Trophoblast cell (in vitro differentiated cells and primary cell): ENCODE results near the gene GIMAP1.

Source experiments
- DNase-seq, 2 donors: peaks; one replicate each; pipeline ENCODE4 v3.0.0-alpha.2; 2016
- H2AFZ ChIP-seq: 2 replicates; pipeline ENCODE4 v1.6.1; 2013; ENCODE audit warnings: low read length, moderate library complexity, mild to moderate bottlenecking; ENCODE audit not compliant: insufficient read depth, poor library complexity
- H2AK5ac ChIP-seq: 2 replicates; pipeline ENCODE4 v1.6.1; 2013; ENCODE audit warnings: mild to moderate bottlenecking, low read length
- H2BK120ac ChIP-seq: 2 replicates; pipeline ENCODE4 v1.6.1; 2013; ENCODE audit warnings: low read length, mild to moderate bottlenecking, moderate library complexity; ENCODE audit not compliant: insufficient read depth, poor library complexity
- H2BK12ac ChIP-seq: 2 replicates; pipeline ENCODE4 v1.6.1; 2013; ENCODE audit warnings: mild to moderate bottlenecking, low read length, moderate library complexity
- H2BK5ac ChIP-seq: 2 replicates; pipeline ENCODE4 v1.6.1; 2013; ENCODE audit warnings: low read length, low read depth, moderate library complexity, mild to moderate bottlenecking; ENCODE audit not compliant: poor library complexity
- H3K14ac ChIP-seq: 2 replicates; pipeline ENCODE4 v1.6.1; 2013; ENCODE audit warnings: mild to moderate bottlenecking, low read length
- H3K18ac ChIP-seq: 2 replicates; pipeline ENCODE4 v1.6.1; 2013; ENCODE audit warnings: mild to moderate bottlenecking, low read length
- H3K23ac ChIP-seq: 2 replicates; pipeline ENCODE4 v1.6.1; 2013; ENCODE audit warnings: low read length
- H3K27ac ChIP-seq: 2 replicates; pipeline ENCODE4 v1.5.1; 2013; ENCODE audit warnings: low read depth, mild to moderate bottlenecking, inconsistent platforms, low read length, moderate library complexity
- H3K27me3 ChIP-seq: 2 replicates; pipeline ENCODE4 v1.6.1; 2013; ENCODE audit warnings: inconsistent platforms, mild to moderate bottlenecking, low read length, moderate library complexity; ENCODE audit not compliant: insufficient read depth
- H3K36me3 ChIP-seq, 2 experiments: 1 replicate in 1 of 2; 2 replicates in 1 of 2; pipeline ENCODE4 v1.6.1; 2013; ENCODE audit warnings: low read length in 2 of 2, mild to moderate bottlenecking in 2 of 2, moderate library complexity in 1 of 2; ENCODE audit not compliant: insufficient read depth in 2 of 2, control insufficient read depth in 1 of 2
- H3K4ac ChIP-seq: 2 replicates; pipeline ENCODE4 v1.6.1; 2013; ENCODE audit warnings: low read depth, mild to moderate bottlenecking, low read length, moderate library complexity
- H3K4me1 ChIP-seq, 2 experiments: 1 replicate in 1 of 2; 2 replicates in 1 of 2; pipeline ENCODE4 v1.6.1; 2013; ENCODE audit warnings: low read length in 2 of 2, mild to moderate bottlenecking in 2 of 2, moderate library complexity in 1 of 2; ENCODE audit not compliant: insufficient read depth in 2 of 2, control insufficient read depth in 1 of 2
- H3K4me2 ChIP-seq: 2 replicates; pipeline ENCODE4 v1.6.1; 2013; ENCODE audit warnings: inconsistent platforms, mild to moderate bottlenecking, low read length, moderate library complexity
- H3K4me3 ChIP-seq: 2 replicates; pipeline ENCODE4 v1.5.1; 2013; ENCODE audit warnings: mild to moderate bottlenecking, low read depth, low read length, inconsistent platforms
- H3K79me1 ChIP-seq: one replicate; pipeline ENCODE4 v1.6.1; 2013; ENCODE audit warnings: low read length
- H3K79me2 ChIP-seq: 2 replicates; pipeline ENCODE4 v1.6.1; 2013; ENCODE audit warnings: low read length, mild to moderate bottlenecking; ENCODE audit not compliant: control insufficient read depth, insufficient read depth, poor library complexity
- H3K9ac ChIP-seq: 2 replicates; pipeline ENCODE4 v1.6.1; 2013; ENCODE audit warnings: mild to moderate bottlenecking, low read length
- H3K9me3 ChIP-seq: 2 replicates; pipeline ENCODE4 v1.6.1; 2013; ENCODE audit warnings: low read depth, mild to moderate bottlenecking, control low read depth, inconsistent platforms, low read length; ENCODE audit not compliant: insufficient read depth
- H4K12ac ChIP-seq: 2 replicates; pipeline ENCODE4 v1.6.1; 2013; ENCODE audit warnings: low read depth, mild to moderate bottlenecking, low read length, moderate library complexity
- H4K8ac ChIP-seq: 2 replicates; pipeline ENCODE4 v1.6.1; 2013; ENCODE audit warnings: low read depth, mild to moderate bottlenecking, low read length, moderate library complexity
- H4K91ac ChIP-seq: one replicate; pipeline ENCODE4 v1.6.1; 2013; ENCODE audit warnings: low read depth, mild to moderate bottlenecking, low read length, moderate library complexity
- WGBS: extraction: QIAGEN DNeasy Blood & Tissue Kit; methylation state at CpG from one replicate; pipeline ENCODE4 v1.1.7; 2013; ENCODE audit warnings: missing lambda C conversion rate; ENCODE audit not compliant: insufficient read length, insufficient coverage; ENCODE audit errors: extremely low coverage; 5-methylcytosine and 5-hydroxymethylcytosine counted together

GIMAP1 gene

DNA sequence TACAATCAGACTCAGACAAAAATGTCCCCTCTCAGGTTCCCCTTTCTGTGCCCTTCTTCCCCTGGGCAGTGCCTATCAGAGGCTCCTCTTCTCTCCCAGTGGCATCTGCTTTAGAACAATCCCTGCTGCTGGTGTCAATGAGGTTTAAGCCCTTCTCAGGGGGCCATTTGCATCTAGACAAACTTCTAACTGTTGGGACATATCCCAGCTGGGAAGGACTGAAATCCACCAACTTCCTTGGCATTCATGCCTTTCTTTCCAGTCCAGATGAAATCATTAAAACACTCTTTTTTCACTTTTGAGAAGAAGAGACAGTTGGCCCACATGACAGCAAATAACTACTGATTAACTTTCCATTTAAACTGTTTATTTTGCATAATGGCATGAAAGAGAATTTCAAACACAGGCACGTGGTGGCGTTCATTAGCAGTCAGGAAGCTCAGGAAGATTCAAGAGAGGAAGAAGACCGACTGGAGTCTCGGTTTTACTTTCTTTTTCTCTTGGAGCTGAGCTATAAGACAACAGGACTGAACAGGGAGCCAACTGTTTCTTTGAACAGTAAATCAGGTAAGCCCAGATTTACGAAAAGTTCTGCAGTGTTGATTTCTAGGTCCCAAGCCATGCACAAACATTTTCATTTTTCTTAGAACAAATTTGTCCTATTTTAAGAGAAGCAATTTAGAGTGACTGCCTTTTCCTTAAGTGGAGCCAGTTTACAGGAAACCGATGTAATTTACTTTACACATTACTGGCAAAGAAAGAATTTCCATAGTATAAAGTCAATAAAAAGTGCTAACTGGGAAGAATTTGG is 31.0 kb upstream of the GIMAP1 start, which contains the start of gene GIMAP2:
TSS of gene GIMAP2 (plus strand) at position 488 of the 811 bp plus-strand sequence. CDS start 1,354 bp downstream, outside the sequence.
- H3K4ac ChIP-seq = no peak within 1 kb of the TSS
- H3K23ac ChIP-seq = no peak within 1 kb of the TSS
- no peaks in the 10 kb centered on the region for H3K79me2 ChIP-seq
- peak in 1 of 2 donors; percentile 10 for DNase-seq
- no CpG with 5 or more reads among the region's 6 CpGs for WGBS
- H3K9me3 ChIP-seq = peaks cover 4% of the 10 kb centered on the region
- no peak within 1 kb of the TSS for H4K12ac ChIP-seq
- no peak within 1 kb of the TSS for H3K18ac ChIP-seq
- no peak within 1 kb of the TSS for H2BK5ac ChIP-seq
- H2BK12ac ChIP-seq = no peak within 1 kb of the TSS
- H2AK5ac ChIP-seq = no peak within 1 kb of the TSS
- no peaks in the 10 kb centered on the region for H3K27me3 ChIP-seq
- no peak within 1 kb of the TSS for H4K91ac ChIP-seq
- no peaks in the 10 kb centered on the region for H3K79me1 ChIP-seq
- no peak within 1 kb of the TSS for H3K4me3 ChIP-seq
- H3K27ac ChIP-seq = no peak within 1 kb of the TSS
- H3K9ac ChIP-seq = no peak within 1 kb of the TSS
- H3K36me3 ChIP-seq = no peaks in the 10 kb centered on the region
- H3K4me2 ChIP-seq = no peak within 1 kb of the TSS
- no peaks in the 10 kb centered on the region for H3K4me1 ChIP-seq
- no peak within 1 kb of the TSS for H3K14ac ChIP-seq
- H2BK120ac ChIP-seq = no peak within 1 kb of the TSS
- H2AFZ ChIP-seq = no peak within 1 kb of the TSS
- H4K8ac ChIP-seq = no peak within 1 kb of the TSS

DNA sequence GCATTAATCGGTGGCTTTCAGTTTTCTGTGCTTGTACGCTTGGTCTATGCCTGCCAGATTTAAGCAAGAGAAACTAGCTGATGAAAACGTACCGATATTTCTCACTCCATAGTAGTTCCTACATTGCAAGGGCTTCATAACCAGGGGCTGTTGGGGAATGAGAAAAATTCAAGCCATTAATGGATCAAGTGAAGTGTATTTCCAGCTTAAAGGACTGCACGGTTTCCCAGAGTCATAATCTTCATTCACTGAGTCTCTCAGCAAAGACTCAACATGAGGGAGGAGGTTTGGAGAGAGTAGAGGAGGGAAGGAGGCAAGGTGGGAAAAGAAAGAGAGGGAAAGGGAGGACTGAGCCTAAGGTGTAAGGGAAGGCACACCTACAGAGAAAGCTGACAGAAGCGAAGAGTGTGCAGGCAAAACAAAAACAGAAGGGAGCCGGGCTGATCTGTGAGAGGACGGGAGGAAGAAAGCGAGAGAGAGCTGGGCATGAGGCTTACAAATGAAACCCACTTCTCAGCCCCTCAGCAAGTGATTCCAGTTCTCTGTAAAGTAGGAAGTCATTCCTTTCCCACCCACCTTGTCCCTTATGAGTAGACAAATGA is 30.3 kb upstream of the GIMAP1 start:
- Histone ChIP-seq H4K8ac (no peak overlapping the region), H3K4me2 (no peak overlapping the region), H3K79me2 (no peaks in the 10 kb centered on the region), H2BK120ac (no peak overlapping the region), H3K14ac (no peak overlapping the region), H3K27ac (no peak overlapping the region), H3K4me3 (no peak overlapping the region), H3K4me1 (no peaks in the 10 kb centered on the region), H3K9me3 (peaks cover 4% of the 10 kb centered on the region), H3K23ac (no peak overlapping the region), H3K18ac (no peak overlapping the region), H2BK12ac (no peak overlapping the region), H4K12ac (no peak overlapping the region), H2AK5ac (no peak overlapping the region), H3K9ac (no peak overlapping the region), H3K27me3 (no peaks in the 10 kb centered on the region), H4K91ac (no peak overlapping the region), H2BK5ac (no peak overlapping the region), H3K36me3 (no peaks in the 10 kb centered on the region), H3K4ac (no peak overlapping the region), H3K79me1 (no peaks in the 10 kb centered on the region), H2AFZ (no peak overlapping the region)
- WGBS = no CpG with 5 or more reads among the region's 9 CpGs
- no peak for DNase-seq

DNA sequence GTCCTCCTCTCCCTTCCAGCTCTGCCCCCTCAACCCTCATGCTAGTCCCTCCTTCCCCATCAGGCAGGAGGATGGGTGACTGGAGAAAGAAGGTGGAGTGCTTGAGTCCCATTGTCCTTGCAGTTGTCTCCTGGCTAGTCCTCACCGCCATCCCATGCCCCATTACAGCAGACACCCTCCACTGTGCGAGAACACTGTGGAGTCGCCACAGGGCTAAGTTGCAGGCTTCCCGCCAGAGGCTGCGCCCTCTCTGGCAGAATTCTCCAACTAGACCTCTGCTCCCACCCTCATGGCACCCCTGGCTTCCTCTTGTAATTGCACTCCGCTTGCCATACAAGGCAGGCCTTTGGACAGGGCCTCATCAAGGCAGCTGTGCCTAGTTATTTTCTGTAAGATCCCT is 27.8 kb upstream of the GIMAP1 start:
- Histone ChIP-seq H3K79me1 (no peaks in the 10 kb centered on the region), H2BK120ac (no peak overlapping the region), H3K27ac (no peak overlapping the region), H2AFZ (no peak overlapping the region), H2BK12ac (no peak overlapping the region), H3K79me2 (no peaks in the 10 kb centered on the region), H3K18ac (no peak overlapping the region), H3K4ac (no peak overlapping the region), H3K4me3 (no peak overlapping the region), H3K9me3 (peaks cover 6% of the 10 kb centered on the region), H3K23ac (no peak overlapping the region), H2BK5ac (no peak overlapping the region), H3K27me3 (no peaks in the 10 kb centered on the region), H2AK5ac (no peak overlapping the region), H4K12ac (no peak overlapping the region), H3K36me3 (no peaks in the 10 kb centered on the region), H4K91ac (no peak overlapping the region), H4K8ac (no peak overlapping the region), H3K9ac (no peak overlapping the region), H3K4me1 (no peaks in the 10 kb centered on the region), H3K4me2 (no peak overlapping the region), H3K14ac (no peak overlapping the region)
- WGBS = no CpG with 5 or more reads among the region's 6 CpGs
- DNase-seq = no peak

DNA sequence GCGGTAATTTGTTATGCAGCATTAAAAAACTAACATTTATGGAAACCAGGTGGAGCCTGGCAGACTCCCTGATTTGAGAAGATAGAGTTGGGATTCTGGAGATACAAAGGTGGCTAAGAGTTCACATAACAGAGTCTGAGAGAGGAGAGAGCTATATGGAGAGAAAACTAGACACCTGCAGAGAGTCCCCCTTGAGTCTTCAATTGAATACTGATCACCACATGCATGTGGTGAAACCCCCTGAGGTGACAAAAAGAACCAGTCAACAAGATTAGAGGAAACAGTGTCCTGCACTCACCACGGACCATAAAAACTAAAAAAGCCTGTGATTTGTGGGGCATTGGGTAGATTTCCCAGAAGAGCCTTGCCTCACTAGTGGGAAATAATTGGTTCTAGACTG is 20.8 kb upstream of the GIMAP1 start:
- Histone ChIP-seq H4K12ac (no peak overlapping the region), H3K4me1 (no peaks in the 10 kb centered on the region), H3K4me2 (no peak overlapping the region), H3K9ac (no peak overlapping the region), H2BK5ac (no peak overlapping the region), H3K36me3 (no peaks in the 10 kb centered on the region), H4K8ac (no peak overlapping the region), H3K23ac (no peak overlapping the region), H3K14ac (no peak overlapping the region), H3K79me2 (no peaks in the 10 kb centered on the region), H3K27ac (no peak overlapping the region), H3K27me3 (no peaks in the 10 kb centered on the region), H3K4ac (no peak overlapping the region), H2BK120ac (no peak overlapping the region), H4K91ac (no peak overlapping the region), H2AFZ (no peak overlapping the region), H2BK12ac (no peak overlapping the region), H3K4me3 (no peak overlapping the region), H3K9me3 (peaks cover 2% of the 10 kb centered on the region), H3K18ac (no peak overlapping the region), H3K79me1 (no peaks in the 10 kb centered on the region), H2AK5ac (no peak overlapping the region)
- DNase-seq = no peak
- no CpG with 5 or more reads among the region's 2 CpGs for WGBS
